Ramos (cell line): Measurements from ENCODE around the gene CCDC141.
"Not testable (repeated sequence)": the region's sequence is repeated elsewhere in the genome, so short reads cannot be mapped to it uniquely, and the experiment has no call there.

ENCODE experiments used
- in situ Hi-C: fragments of 300-500 bp; cut with MboI; formaldehyde crosslinking; loops from one replicate; pipeline ENCODE4 v1.14.3; 2022; ENCODE audit warnings: low sequenced_read_pairs; ENCODE audit not compliant: unreplicated experiment

Gene CCDC141

GRCh38 chr2:179049546-179050311 is at the start of gene CCDC141:
Gene CCDC141, minus strand, starts transcription at chr2:179050137. Its CDS starts 196 bp downstream, at chr2:179049941.
- in situ Hi-C loops = no loop called here

GRCh38 chr2:179098080-179098689 is 48.2 kb upstream of the CCDC141 start:
- in situ Hi-C loops = no loop called here

- in situ Hi-C loops = no loop called here
Measured at GRCh38 chr2:179097131-179097530, 47.2 kb upstream of the CCDC141 start.

- in situ Hi-C loops = no loop called here
Measured at GRCh38 chr2:179096090-179096489, 46.2 kb upstream of the CCDC141 start.

- in situ Hi-C loops = not testable (repeated sequence)
Measured at GRCh38 chr2:179092912-179093311, 43.0 kb upstream of the CCDC141 start.

GRCh38 chr2:179082697-179083096 is 32.8 kb upstream of the CCDC141 start:
- in situ Hi-C loops = no loop called here

- in situ Hi-C loops = no loop called here
Measured at GRCh38 chr2:179081954-179082353, 32.0 kb upstream of the CCDC141 start.

GRCh38 chr2:179072527-179072926 is 22.6 kb upstream of the CCDC141 start:
- in situ Hi-C loops = no loop called here

GRCh38 chr2:179071810-179072355 is 21.9 kb upstream of the CCDC141 start:
- in situ Hi-C loops = no loop called here

- in situ Hi-C loops = no loop called here
Measured at GRCh38 chr2:179070895-179071294, 21.0 kb upstream of the CCDC141 start.

- in situ Hi-C loops = no loop called here
Measured at GRCh38 chr2:179069685-179070084, 19.7 kb upstream of the CCDC141 start.

- in situ Hi-C loops = no loop called here
Measured at GRCh38 chr2:179068991-179069643, 19.2 kb upstream of the CCDC141 start.

- in situ Hi-C loops = no loop called here
Measured at GRCh38 chr2:179059026-179059700, 9.2 kb upstream of the CCDC141 start.

- in situ Hi-C loops = no loop called here
Measured at GRCh38 chr2:179057737-179058136, 7.8 kb upstream of the CCDC141 start.

- in situ Hi-C loops = not testable (repeated sequence)
Measured at GRCh38 chr2:179053568-179053967, 3.6 kb upstream of the CCDC141 start.

GRCh38 chr2:179051250-179051649 is 1.3 kb upstream of the CCDC141 start:
- in situ Hi-C loops = no loop called here

GRCh38 chr2:179050755-179051154 is 818 bp upstream of the CCDC141 start:
- in situ Hi-C loops = no loop called here

GRCh38 chr2:179049203-179049545 is 763 bp downstream of the CCDC141 start:
- in situ Hi-C loops = no loop called here

- in situ Hi-C loops = no loop called here
Measured at GRCh38 chr2:179048099-179048498, 1.8 kb downstream of the CCDC141 start.

GRCh38 chr2:179045602-179046001 is 4.3 kb downstream of the CCDC141 start:
- in situ Hi-C loops = not testable (repeated sequence)

GRCh38 chr2:179044500-179044899 is 5.4 kb downstream of the CCDC141 start:
- in situ Hi-C loops = no loop called here
